ENCODE measurements around the gene COL18A1. TPM values are rescaled to one million over a fixed set of nuclear protein-coding genes. Genes with fewer than 3 reads are reported as not detected.

The COL18A1 gene
- total and polyA plus RNA-seq, 2 of the 8 experiments (the other 6 are each of a cell fraction or from before 2014, with no cell fraction given), result 145 to 201 TPM

GRCh38 chr21:45386336-45386727, 18.6 kb upstream of the COL18A1 start:
- no peak overlapping the region for H4K91ac ChIP-seq (replicated peaks; ENCODE audit: insufficient read length, low read length)
- no peak overlapping the region for H3K4me2 ChIP-seq (ENCODE audit: insufficient read depth in 1 of 2, low read depth in 2 of 2, low read length in 2 of 2)
- H3K4me3 ChIP-seq (ENCODE audit: extremely low read depth in 1 of 4, insufficient read depth in 2 of 4, low read depth in 3 of 4, low read length in 4 of 4), result no peak overlapping the region
- H3K79me1 ChIP-seq (ENCODE audit: low read depth, low read length), result no peaks in the 10 kb centered on the region
- no peak overlapping the region for H3K56ac ChIP-seq (replicated peaks; ENCODE audit: insufficient read length, low read depth, low read length)
- H3K23me2 ChIP-seq (ENCODE audit: low read depth, low read length), result no peaks in the 10 kb centered on the region
- no peak overlapping the region for H4K8ac ChIP-seq (ENCODE audit: extremely low read depth, insufficient read depth, low read length)
- H4K20me1 ChIP-seq (replicated peaks in 1 of 2; ENCODE audit: control insufficient read depth in 1 of 2, insufficient read depth in 2 of 2, low read length in 2 of 2), result no peaks in the 10 kb centered on the region
- TF ChIP-seq CBX5 (IDR thresholded peaks at IDR 0.05; ENCODE audit: low read depth, low read length), result no peak
- TF ChIP-seq CTCF (IDR thresholded peaks at IDR 0.05; ENCODE audit: control extremely low read depth in 1 of 3, insufficient read depth in 1 of 3, low read depth in 1 of 3, low read length in 3 of 3), result no peak
- TF ChIP-seq SP2 (IDR thresholded peaks at IDR 0.05; ENCODE audit: low read length), result no peak
- no peak for TF ChIP-seq FOSL1 (IDR thresholded peaks at IDR 0.05; ENCODE audit: insufficient read depth, low read depth, low read length)
- TF ChIP-seq RNF2 (IDR thresholded peaks at IDR 0.05; ENCODE audit: borderline replicate concordance, low read depth, low read length, missing control alignments, poor library complexity, severe bottlenecking), result no peak
- TF ChIP-seq BRCA1 (IDR thresholded peaks at IDR 0.05; ENCODE audit: low read depth, low read length), result no peak
- no peak for TF ChIP-seq ATF2 (IDR thresholded peaks at IDR 0.05; ENCODE audit: low read length)
- no peak for TF ChIP-seq HDAC2 (IDR thresholded peaks at IDR 0.05; ENCODE audit: borderline replicate concordance in 1 of 2, low read depth in 2 of 2, low read length in 2 of 2)
- no peaks in the 10 kb centered on the region for H3K79me2 ChIP-seq (ENCODE audit: control insufficient read depth in 1 of 2, insufficient read depth in 2 of 2, low read length in 2 of 2)
- no peak overlapping the region for H3K27ac ChIP-seq (ENCODE audit: low read depth, low read length)
- H2BK5ac ChIP-seq (ENCODE audit: low read depth, low read length), result no peak overlapping the region
- H3K18ac ChIP-seq (ENCODE audit: extremely low read depth, low read length), result no peak overlapping the region
- H3K36me3 ChIP-seq (ENCODE audit: control insufficient read depth in 2 of 4, insufficient read depth in 4 of 4, low read length in 3 of 4), result no peaks in the 10 kb centered on the region
- H2BK20ac ChIP-seq (ENCODE audit: low read length), result no peak overlapping the region
- no peak for FAIRE-seq
- WGBS, 2 experiments (ENCODE audit: extremely low coverage in 1 of 2, insufficient coverage in 1 of 2, insufficient read length in 1 of 2, insufficient replicate concordance in 2 of 2, low coverage in 1 of 2, low lambda C conversion rate in 2 of 2, missing lambda C conversion rate in 1 of 2), result 85% methylated on average over 10 of the region's 11 CpGs; no CpG with 5 or more reads in 1 of the 2 experiments
- H2BK15ac ChIP-seq (ENCODE audit: low read length), result no peak overlapping the region
- DNase-seq (ENCODE audit: low read depth in 1 of 2, low spot score in 2 of 2), result no peak
- H2BK120ac ChIP-seq (replicated peaks; ENCODE audit: low read depth, low read length), result no peak overlapping the region
- peaks cover 0 to 3% of the 10 kb centered on the region in 2 experiments; a peak in 1 of 4 replicates for H3K9me3 ChIP-seq (ENCODE audit: insufficient read depth in 2 of 2, low read depth in 1 of 2, low read length in 1 of 2)
- no peak overlapping the region for H4K5ac ChIP-seq (ENCODE audit: insufficient read length, low read depth, low read length)
- H3K23ac ChIP-seq (ENCODE audit: insufficient read length), result no peak overlapping the region
- no peak overlapping the region for H2BK12ac ChIP-seq (ENCODE audit: low read depth, low read length)
- 0 out of 7 replicates have a peak, but pooled peaks cover 0 to 1% (median 0%) of the 10 kb centered on the region in 4 experiments for H3K27me3 ChIP-seq (replicated peaks in 1 of 4; ENCODE audit: control insufficient read depth in 3 of 4, extremely low read depth in 1 of 4, insufficient read depth in 3 of 4, low read length in 3 of 4)
- H3K4me1 ChIP-seq (replicated peaks in 1 of 4; ENCODE audit: control insufficient read depth in 3 of 4, insufficient read depth in 4 of 4, low read length in 3 of 4), result peaks cover 0 to 3% (median 0%) of the 10 kb centered on the region in 4 experiments; a peak in 5 of 7 replicates
- H2AK5ac ChIP-seq (ENCODE audit: low read depth, low read length), result no peak overlapping the region
- H3K4ac ChIP-seq (replicated peaks; ENCODE audit: insufficient read length, low read depth, low read length), result no peak overlapping the region
- H3K14ac ChIP-seq (ENCODE audit: insufficient read length), result no peak overlapping the region
- H3K9ac ChIP-seq (replicated peaks in 1 of 4; ENCODE audit: extremely low read depth in 1 of 4, low read depth in 3 of 4, low read length in 3 of 4), result no peak overlapping the region
- no peak overlapping the region for H2AFZ ChIP-seq (ENCODE audit: low read length)
- POLR2A ChIA-PET (ENCODE audit: partially characterized antibody), result no interaction called here
- CTCF ChIA-PET (ENCODE audit: partially characterized antibody), result interaction anchor here (1.1 to 5.1 kb wide), 7 partner anchors 9 to 94 kb away, joined by 4 to 25 read pairs (median 4); no protein-coding TSS in a partner anchor

Measured in H1 (cell line).